Bronchial epithelial cell (primary cell): ENCODE data around the gene BEND6. TPM values are rescaled to one million over a fixed set of nuclear protein-coding genes. Genes with fewer than 3 reads are reported as not detected.

Experiments
- DNase-seq: peaks from one replicate; pipeline ENCODE4 v3.0.0-alpha.2; 2010; ENCODE audit warnings: low read depth
- FAIRE-seq: peaks from 2 replicates; lab custom pipeline; 2011; peaks lifted over from hg19 to GRCh38; lab: Jason Lieb, UNC
- H3K27me3 ChIP-seq: 2 replicates; pipeline ENCODE4 v1.5.1; 2011; ENCODE audit warnings: low read length; ENCODE audit not compliant: control insufficient read depth, insufficient read depth
- H3K36me3 ChIP-seq: 2 replicates; pipeline ENCODE4 v1.5.1; 2011; ENCODE audit warnings: low read length; ENCODE audit not compliant: control insufficient read depth, insufficient read depth
- H3K4me3 ChIP-seq: 2 replicates; pipeline ENCODE4 v1.5.1; 2011; ENCODE audit warnings: mild to moderate bottlenecking, low read depth, low read length, control low read depth
- CTCF ChIP-seq: IDR thresholded peaks from 2 replicates; pipeline ENCODE4 v1.5.1; 2011; ENCODE audit warnings: mild to moderate bottlenecking, moderate library complexity, low read length, control low read depth, inconsistent platforms; ENCODE audit not compliant: insufficient read depth, severe bottlenecking
- total RNA-seq: library from RNA; depleted of rRNA; stranded (reverse); fragments of >200 nt; gene quantifications from 2 replicates; pipeline ENCODE4 v1.2.1, GENCODE V29; 2014

Gene BEND6
- total RNA-seq, 1 donor from 2014 or later, result 0.53 TPM

- Histone ChIP-seq H3K36me3 (no peaks in the 10 kb centered on the region), H3K27me3 (no peaks in the 10 kb centered on the region), H3K4me3 (peak overlapping the region; percentile 56)
- no peak for FAIRE-seq
- no peak for DNase-seq
- TF ChIP-seq CTCF, result no peak
These were observed 1.1 kb upstream of the BEND6 start for GRCh38 chr6:56953597-56954402.

- peak; percentile 94 for TF ChIP-seq CTCF
- DNase-seq, result peak; percentile 74
These were observed 556 bp downstream of the BEND6 start for GRCh38 chr6:56955171-56956155.

GRCh38 chr6:56956491-56956890, 1.6 kb downstream of the BEND6 start:
- no peaks in the 10 kb centered on the region for H3K36me3 ChIP-seq
- no peak for DNase-seq
- H3K27me3 ChIP-seq, result no peaks in the 10 kb centered on the region
- no peak for FAIRE-seq
- no peak for TF ChIP-seq CTCF
- H3K4me3 ChIP-seq, result no peak overlapping the region

More at GRCh38 chr6:56955171-56956155, 556 bp downstream of the BEND6 start:
- H3K4me3 ChIP-seq, result peak overlapping the region; percentile 56
- no peak for FAIRE-seq
- no peaks in the 10 kb centered on the region for H3K36me3 ChIP-seq
- H3K27me3 ChIP-seq, result no peaks in the 10 kb centered on the region

- Histone ChIP-seq H3K4me3 (no peak overlapping the region), H3K36me3 (no peaks in the 10 kb centered on the region), H3K27me3 (no peaks in the 10 kb centered on the region)
- DNase-seq, result no peak
- no peak for TF ChIP-seq CTCF
- no peak for FAIRE-seq
These were observed 2.9 kb downstream of the BEND6 start for GRCh38 chr6:56957856-56958255.

- FAIRE-seq, result no peak
- H3K36me3 ChIP-seq, result no peaks in the 10 kb centered on the region
- H3K4me3 ChIP-seq, result no peak overlapping the region
- H3K27me3 ChIP-seq, result no peaks in the 10 kb centered on the region
- DNase-seq, result no peak
- TF ChIP-seq CTCF, result no peak
These were observed 3.6 kb downstream of the BEND6 start for GRCh38 chr6:56958481-56958880.
